Cardiac fibroblast (primary cell): Measurements from ENCODE around the gene TRIM47.
"Not testable (repeated sequence)": the region's sequence is repeated elsewhere in the genome, so short reads cannot be mapped to it uniquely, and the experiment has no call there.

ENCODE experiments used
- DNase-seq, 2 donors: peaks; one replicate each; pipeline versions ENCODE4 v3.0.0 to v3.0.0-alpha.2; 2010; ENCODE audit warnings: low read depth in 2 of 2
- H3K4me3 ChIP-seq, 2 donors: replicated peaks in 1 of 2; 1 replicate in 1 of 2; 2 replicates in 1 of 2; pipeline ENCODE4 v1.5.1; 2011; ENCODE audit warnings: low read depth in 2 of 2, low read length in 2 of 2, mild to moderate bottlenecking in 2 of 2, moderate library complexity in 1 of 2
- CTCF ChIP-seq: IDR thresholded peaks from one replicate; pipeline ENCODE4 v1.5.1; 2011; ENCODE audit warnings: low read depth, mild to moderate bottlenecking, low read length, inconsistent platforms

The TRIM47 gene

GRCh38 chr17:75873587-75874322 is 4.6 kb downstream of the TRIM47 start:
- no peak for DNase-seq
- no peak for TF ChIP-seq CTCF
- no peak overlapping the region for H3K4me3 ChIP-seq

GRCh38 chr17:75872434-75873351 is 5.7 kb downstream of the TRIM47 start:
- DNase-seq, result peak; percentile 92 to 93
- no peak for TF ChIP-seq CTCF
- no peak overlapping the region for H3K4me3 ChIP-seq

GRCh38 chr17:75870228-75870627 is 8.2 kb downstream of the TRIM47 start:
- not testable (repeated sequence) for DNase-seq, H3K4me3 ChIP-seq

GRCh38 chr17:75869282-75870141 is 8.9 kb downstream of the TRIM47 start:
- peak overlapping the region in 1 of 2 donors; percentile 1 for H3K4me3 ChIP-seq
- TF ChIP-seq CTCF, result no peak
- peak; percentile 75 to 79 for DNase-seq

GRCh38 chr17:75868730-75869281 is 9.6 kb downstream of the TRIM47 start:
- not testable (repeated sequence) for H3K4me3 ChIP-seq

GRCh38 chr17:75865404-75866188 is 12.8 kb downstream of the TRIM47 start:
- not testable (repeated sequence) for DNase-seq, H3K4me3 ChIP-seq

More at GRCh38 chr17:75868730-75869281, 9.6 kb downstream of the TRIM47 start:
- not testable (repeated sequence) for DNase-seq

GRCh38 chr17:75864887-75865286 is 13.5 kb downstream of the TRIM47 start:
- DNase-seq, result not testable (repeated sequence)

GRCh38 chr17:75864448-75864871 is 13.9 kb downstream of the TRIM47 start:
- no peak for TF ChIP-seq CTCF
- DNase-seq, result peak; percentile 88 to 92
- H3K4me3 ChIP-seq, result no peak overlapping the region

More at GRCh38 chr17:75864887-75865286, 13.5 kb downstream of the TRIM47 start:
- H3K4me3 ChIP-seq, result not testable (repeated sequence)
